Suppressor macrophage treated with lipopolysaccharide for 4 hours (primary cell): ENCODE results near the gene RNU11.
"Not testable (repeated sequence)": the region's sequence is repeated elsewhere in the genome, so short reads cannot be mapped to it uniquely, and the experiment has no call there.

Experiments
- DNase-seq: peaks from one replicate; pipeline ENCODE4 v3.0.0-alpha.2; 2020

Gene RNU11

DNA sequence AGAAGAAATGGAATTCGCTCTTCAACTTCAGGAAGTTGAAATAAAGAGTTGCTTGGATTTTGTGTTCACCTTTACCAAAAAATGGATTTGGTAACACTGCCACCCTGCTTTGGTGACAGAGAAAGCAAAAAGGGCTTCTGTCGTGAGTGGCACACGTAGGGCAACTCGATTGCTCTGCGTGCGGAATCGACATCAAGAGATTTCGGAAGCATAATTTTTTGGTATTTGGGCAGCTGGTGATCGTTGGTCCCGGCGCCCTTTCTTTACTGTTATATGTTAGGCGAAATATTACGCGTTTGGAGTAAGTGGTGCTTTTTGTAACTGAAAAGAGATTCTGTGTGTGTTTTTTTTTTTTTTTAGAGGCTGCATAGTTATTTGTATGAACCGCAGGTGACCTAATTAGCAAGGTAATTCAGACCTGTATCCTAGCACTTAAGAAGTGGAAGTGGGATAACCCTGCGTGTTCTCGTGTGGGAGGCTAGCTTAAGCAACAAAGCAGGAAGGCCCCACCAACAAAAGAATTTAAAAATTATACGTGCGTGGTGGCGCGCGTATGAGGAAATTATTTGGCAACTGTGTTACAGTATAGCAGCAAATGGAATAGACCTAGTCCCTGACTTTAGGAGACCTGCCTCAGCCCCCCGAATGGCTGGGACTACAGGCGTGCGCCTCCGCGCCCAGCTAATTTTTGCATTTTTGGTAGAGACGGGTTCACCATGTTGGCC lies at the start of gene RNU11:
Gene RNU11, plus strand, starts transcription at position 127 of the 725 bp plus-strand sequence.
- DNase-seq: peak; percentile 98

DNA sequence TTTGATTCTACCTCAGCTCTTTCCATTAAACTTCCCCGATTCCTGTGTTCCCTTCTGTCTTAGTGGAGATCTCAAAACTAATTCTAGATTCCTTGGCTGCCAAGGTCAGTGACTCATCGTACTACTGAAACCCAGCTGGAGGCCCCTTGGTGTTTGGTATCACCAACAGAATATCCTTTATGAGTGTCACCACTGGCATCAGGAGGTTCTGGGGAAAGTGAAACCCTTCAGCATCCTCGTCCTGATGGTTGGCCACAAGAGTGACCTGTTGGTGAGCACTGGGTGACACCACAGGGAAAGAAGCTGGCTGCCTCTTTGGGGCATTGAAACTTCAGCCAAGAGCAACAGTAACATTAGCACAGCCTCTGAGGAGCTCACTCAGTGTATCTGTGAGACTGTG lies 46.7 kb upstream of the RNU11 start:
- peak; percentile 19 for DNase-seq

DNA sequence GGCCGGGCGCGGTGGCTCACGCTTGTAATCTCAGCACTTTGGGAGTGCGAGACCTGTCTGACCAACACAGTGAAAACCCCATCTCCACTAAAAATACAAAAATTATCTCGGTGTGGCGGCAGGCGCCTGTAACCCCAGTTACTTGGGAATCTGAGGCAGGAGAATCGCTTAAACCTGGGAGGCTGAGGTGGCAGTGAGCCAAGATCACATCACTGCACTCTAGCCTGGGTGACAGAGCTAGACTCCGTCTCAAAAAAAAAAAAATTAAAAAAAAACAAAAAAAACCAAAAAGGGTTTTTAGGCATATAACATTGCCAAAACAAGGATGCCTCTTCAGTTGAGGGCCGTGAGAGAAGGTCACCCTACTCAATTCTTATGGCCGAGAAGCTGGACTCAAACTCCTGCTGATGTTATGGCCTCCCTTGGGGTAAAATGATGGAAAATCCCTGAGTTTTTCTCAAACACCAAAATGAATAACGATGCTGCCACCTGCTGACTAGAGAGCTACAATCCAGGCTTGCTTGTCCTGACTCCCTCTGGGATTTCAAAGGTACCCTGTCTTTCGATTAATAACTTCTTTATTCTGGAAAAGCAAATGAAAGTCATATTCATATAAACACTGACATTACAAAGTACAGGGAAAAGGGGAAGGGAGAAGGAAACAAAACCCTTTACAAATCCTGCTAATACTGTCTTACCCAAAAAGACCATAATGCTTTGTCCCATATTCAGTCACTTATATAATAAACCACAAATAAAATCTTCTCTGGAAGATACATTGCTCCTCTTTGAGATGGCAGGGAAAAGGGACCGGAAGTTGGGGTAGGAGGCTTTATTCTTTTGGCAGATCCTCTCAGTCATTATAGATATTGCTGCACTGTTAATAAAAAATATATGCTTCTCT lies 45.6 kb upstream of the RNU11 start:
- peak; percentile 84 for DNase-seq

DNA sequence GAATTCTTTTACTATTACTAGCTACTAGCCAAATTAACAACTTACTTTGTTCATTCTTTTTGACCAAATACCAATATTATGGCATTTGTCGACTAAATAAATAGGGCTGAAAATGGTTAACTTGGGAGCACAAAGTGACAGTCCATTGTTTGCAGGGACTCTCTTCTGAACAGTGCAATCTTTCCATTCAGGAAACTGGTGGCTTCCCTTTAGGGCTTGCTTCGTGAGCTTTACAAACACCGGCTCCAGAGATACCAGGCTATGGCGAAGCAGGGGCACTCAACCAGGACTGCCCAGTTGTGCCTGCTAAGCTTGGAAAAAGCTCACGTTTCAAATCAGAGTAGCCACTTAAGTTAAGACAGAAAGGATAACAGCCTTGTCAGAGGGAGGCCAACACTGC lies 44.0 kb upstream of the RNU11 start:
- DNase-seq: no peak

GRCh38 chr1:28604962-28605361 lies 43.4 kb upstream of the RNU11 start:
- DNase-seq: no peak

DNA sequence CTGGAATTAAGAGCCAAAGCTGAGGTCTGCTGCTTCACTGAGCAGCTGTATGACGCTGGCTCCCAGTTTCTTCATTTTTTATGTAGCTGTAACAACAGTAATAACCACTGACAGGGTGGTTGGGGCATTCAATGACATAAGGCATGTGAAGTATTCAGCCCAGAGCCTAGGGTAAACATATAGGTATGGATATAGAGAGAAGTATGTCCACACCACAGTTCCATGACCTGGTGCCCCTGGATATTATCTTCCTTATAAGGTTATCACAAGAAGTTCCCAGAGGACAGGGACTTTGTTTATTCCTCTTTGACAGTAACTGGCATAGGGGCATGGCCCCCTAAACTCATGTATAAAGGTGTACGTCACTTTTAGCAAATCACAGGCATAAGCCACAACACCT lies 41.6 kb upstream of the RNU11 start:
- no peak for DNase-seq

DNA sequence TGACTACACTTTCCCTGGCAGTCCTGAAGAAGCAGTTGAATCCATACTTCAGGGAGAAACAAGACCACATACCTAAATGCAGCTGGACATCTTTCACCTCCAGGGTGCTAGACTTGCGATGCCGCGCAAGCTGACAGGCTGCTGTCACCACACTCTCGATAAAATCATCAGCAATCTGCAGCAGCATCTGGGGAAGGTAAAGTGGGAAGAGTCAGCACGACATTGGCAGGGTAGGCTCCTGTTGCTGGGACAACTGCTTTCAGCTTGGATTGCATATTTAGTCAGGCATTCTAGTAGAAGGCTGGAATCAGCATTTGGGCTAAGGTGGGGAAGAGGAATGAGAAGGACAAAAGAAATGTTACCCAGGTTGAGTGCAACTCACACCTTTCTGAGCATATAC lies 35.2 kb upstream of the RNU11 start:
- DNase-seq: no peak

DNA sequence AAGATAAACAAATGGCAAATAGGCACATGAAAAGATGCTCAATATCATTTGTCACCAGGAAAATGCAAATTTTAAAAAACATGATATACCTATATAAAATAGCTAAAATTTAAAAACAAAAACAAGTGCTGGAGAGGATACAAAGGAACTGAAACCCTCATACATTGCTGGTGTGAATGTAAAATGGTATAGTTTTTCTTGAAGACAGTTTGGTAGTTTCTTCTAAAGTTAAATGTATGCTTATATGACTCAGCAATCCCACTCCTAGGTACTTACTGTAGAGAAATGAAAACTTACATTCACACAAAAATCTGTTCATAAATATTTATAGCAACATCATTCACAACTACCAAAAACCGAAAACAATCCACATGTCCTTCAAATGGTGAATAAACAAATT lies 16.7 kb upstream of the RNU11 start:
- DNase-seq: no peak

DNA sequence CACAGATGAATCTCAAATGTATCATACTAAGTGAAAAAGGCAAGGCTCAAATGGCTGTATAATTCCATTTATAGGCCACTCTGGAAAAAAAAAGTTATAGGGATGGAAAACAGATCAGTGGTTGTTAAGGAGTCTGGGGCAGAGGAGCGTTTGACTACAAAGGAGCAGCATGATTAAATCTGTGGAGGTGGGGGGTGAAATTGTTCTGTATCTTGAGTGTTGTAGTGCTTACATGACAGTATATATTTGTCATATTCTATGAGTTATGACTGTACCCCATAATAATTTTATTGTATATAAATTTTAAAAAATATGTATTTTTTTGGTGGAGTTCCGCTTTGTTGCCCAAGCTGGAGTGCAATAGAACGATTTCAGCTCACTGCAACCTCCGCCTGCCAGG lies 15.8 kb upstream of the RNU11 start:
- DNase-seq: no peak

DNA sequence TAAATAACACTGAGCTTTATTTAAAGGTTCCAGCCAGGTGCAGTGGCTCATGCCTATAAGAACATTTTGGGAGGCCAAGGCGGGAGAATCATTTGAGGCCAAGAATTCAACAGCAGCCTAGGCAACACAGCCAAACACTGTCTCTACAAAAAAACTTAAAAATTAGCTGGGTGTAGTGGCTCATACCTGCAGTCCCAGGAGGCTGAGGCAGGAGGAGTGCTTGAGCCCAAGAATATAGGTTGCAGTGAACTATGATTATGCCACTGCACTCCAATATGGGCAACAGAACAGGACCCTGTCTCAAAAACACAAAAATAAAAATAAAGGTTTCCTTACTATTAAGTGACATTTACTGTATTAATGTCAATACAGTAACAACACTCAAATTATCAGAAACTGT lies 7.6 kb upstream of the RNU11 start:
- no peak for DNase-seq

DNA sequence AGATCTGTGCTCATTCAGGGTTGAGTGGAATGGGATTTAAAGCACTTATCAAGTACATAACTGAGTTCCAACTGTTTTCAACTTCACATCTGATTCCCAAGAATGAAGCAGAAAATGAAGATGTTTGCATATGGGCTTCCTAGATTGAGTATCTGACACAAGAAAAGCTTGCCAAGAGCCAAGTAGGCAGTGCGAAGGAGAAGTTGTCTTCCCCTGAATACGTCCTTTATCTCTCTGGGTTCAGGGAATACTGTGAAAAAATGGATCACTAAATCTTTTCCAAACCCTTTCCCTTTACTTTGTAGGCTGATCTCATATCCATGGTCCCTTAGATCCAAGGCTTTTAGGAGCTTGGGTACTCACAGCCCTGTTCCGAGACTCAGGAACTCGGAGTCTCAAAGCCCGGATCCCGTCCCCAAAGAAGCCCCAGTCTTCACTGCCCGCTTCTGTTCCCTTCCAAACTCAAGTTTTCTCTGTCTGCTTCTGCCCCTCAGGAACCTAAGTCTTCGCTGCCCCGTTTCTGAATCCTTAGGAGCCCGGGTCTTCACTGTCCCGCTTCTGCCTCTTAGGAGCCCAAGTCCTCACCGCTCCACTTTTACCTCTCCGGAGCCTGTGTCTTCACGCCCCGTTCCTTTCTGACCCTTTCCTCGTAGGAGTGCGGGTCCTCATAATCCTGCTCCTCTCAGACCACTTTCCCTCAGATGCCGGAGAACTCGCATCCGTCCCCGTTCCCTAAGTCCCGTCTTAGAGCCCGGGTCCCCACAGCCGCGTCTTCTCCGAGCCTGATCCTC lies 6.1 kb upstream of the RNU11 start:
- no peak for DNase-seq

- DNase-seq: peak; percentile 98
Observed at GRCh38 chr1:28642847-28643635, 5.4 kb upstream of the RNU11 start, which contains the start of gene TAF12. Gene TAF12, minus strand, starts transcription at chr1:28643067. Its CDS starts 20,986 bp downstream, at chr1:28622081.

DNA sequence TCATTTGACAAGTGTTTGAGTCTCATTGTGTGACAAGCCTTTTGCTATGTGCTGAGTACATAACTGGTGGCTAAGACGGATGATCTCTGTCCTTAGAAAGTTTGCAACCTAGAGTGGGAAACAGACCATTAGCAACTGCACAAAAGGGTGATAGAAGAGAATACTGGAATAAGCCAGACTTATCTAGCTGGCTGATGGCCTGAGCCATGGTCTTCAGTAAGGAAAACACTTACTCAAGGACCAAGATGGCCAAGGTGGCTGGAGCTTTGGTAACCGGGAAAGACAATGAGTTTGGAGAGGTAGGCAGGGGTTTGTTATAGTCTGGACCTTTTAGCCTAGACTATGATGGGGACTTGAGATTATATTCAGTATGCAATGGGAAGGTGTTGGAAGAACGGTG lies 3.9 kb upstream of the RNU11 start:
- no peak for DNase-seq

DNA sequence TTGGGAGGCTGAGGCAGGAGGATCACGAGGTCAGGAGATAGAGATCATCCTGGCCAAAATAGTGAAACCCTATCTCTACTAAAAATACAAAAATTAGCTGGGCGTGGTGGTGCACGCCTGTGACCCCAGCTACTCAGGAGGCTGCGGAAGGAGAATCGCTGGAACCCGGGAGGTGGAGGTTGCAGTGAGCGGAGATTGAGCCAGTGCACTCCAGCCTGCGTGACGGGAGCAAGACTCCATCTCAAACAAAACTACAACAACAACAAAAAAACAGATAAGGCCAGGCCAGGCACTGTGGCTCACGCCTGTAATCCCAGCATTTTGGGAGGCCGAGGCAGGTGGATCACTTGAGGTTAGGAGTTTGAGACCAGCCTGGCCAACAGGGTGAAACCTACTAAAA lies 3.0 kb upstream of the RNU11 start:
- DNase-seq: not testable (repeated sequence)

DNA sequence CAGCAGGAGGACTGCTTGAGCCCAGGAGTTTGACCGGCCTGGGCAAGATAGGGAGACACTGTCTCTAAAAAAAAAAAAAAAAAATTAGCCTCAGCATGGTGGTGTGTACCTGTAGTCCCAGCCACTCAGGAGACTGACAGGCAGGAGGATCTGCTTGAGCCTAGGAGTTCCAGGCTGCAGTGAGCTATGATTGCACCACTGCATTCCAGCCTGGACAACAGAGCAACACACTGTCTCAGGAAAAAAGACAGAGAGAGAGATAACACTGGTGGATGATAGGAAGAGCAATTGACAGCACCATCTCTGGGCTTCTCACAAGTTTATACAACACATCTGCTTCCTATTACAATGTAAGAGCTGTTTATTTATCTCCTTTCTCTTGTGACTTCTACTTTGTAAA lies 2.4 kb upstream of the RNU11 start:
- no peak for DNase-seq

DNA sequence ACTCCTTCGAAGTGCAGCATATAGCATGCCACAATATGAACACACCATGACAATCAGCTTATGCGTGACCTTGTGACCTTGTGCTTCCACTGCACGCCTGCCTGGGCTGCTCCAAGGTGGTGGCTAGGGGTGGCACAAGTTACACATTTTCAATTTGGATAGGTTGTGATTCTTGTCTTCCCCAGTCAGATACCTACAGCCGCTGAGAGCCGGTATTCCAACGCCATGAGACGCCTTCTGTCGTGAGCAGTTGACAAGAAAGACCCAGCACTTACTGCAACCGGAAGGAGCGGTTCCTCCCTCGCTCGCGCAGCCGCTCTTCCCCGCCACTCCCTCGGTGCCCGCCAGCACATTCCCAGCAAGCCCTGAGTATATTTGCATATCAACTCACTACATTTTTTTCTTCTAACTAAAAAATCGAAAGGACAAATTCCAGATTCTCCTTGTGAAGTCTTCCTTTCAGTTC lies 359 bp upstream of the RNU11 start:
- DNase-seq: peak; percentile 95

DNA sequence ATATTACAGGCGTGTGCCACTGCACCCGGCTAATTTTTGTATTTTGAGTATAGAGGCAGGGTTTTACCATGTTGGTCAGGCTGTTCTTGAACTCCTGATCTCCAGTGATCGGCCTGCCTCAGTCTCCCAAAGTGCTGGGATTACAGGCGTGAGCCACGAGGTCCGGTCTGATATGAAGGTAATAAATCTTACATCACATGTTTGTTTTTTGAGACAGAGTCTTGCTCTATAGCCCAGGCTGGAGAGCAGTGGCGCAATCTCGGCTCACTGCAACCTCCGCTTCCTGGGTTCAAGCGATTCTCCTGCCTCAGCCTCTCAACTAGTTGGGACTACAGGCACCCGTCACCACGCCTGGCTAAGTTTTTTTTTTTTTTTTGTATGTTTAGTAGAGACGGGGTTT lies 4.7 kb downstream of the RNU11 start:
- DNase-seq: not testable (repeated sequence)

- peak; percentile 35 for DNase-seq
Observed at GRCh38 chr1:28653870-28654269, 5.5 kb downstream of the RNU11 start.

GRCh38 chr1:28655448-28656311 lies 7.3 kb downstream of the RNU11 start:
- DNase-seq: not testable (repeated sequence)

GRCh38 chr1:28656335-28656734 lies 7.9 kb downstream of the RNU11 start:
- DNase-seq: no peak

GRCh38 chr1:28663871-28664470 lies 15.6 kb downstream of the RNU11 start:
- no peak for DNase-seq
